Upper lobe of left lung (tissue), 4 donors: ENCODE results near the gene DGKQ.

Experiments
- EP300 ChIP-seq, 4 donors: sonication (generic); formaldehyde crosslinking; IDR thresholded peaks; one replicate each; pipeline ENCODE4 v1.5.1; 2017; ENCODE audit warnings: antibody characterized with exemption in 4 of 4, control low read depth in 2 of 4
- POLR2A ChIP-seq, 4 donors: fragments of 450-650 bp; IDR thresholded peaks; one replicate each; pipeline ENCODE4 v1.5.1; 2016 to 2017; ENCODE audit warnings: antibody characterized with exemption in 4 of 4, mild to moderate bottlenecking in 2 of 4
- TF ChIP-seq, protein P1 (sequence below), 6 experiments: fragments of 450-650 bp in 4 of 6; fragments of 200-600 bp in 2 of 6; sonication (generic) in 2 of 6; IDR thresholded peaks; one replicate each; pipeline ENCODE4 v1.5.1; 2016 to 2019; ENCODE audit warnings: antibody characterized with exemption in 6 of 6

GRCh38 chr4:996997-997374 is 23.6 kb upstream of the DGKQ start:
- TF ChIP-seq EP300 (IDR thresholded peaks at IDR 0.05), result no peak
- TF ChIP-seq, protein P1, sequence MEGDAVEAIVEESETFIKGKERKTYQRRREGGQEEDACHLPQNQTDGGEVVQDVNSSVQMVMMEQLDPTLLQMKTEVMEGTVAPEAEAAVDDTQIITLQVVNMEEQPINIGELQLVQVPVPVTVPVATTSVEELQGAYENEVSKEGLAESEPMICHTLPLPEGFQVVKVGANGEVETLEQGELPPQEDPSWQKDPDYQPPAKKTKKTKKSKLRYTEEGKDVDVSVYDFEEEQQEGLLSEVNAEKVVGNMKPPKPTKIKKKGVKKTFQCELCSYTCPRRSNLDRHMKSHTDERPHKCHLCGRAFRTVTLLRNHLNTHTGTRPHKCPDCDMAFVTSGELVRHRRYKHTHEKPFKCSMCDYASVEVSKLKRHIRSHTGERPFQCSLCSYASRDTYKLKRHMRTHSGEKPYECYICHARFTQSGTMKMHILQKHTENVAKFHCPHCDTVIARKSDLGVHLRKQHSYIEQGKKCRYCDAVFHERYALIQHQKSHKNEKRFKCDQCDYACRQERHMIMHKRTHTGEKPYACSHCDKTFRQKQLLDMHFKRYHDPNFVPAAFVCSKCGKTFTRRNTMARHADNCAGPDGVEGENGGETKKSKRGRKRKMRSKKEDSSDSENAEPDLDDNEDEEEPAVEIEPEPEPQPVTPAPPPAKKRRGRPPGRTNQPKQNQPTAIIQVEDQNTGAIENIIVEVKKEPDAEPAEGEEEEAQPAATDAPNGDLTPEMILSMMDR (IDR thresholded peaks at IDR 0.05), result no peak
- no peak for TF ChIP-seq POLR2A (IDR thresholded peaks at IDR 0.05)
